Neural cell (in vitro differentiated cells): ENCODE results near the gene DACT2.

ENCODE experiments used
- EP300 ChIP-seq: fragments of 450-650 bp; conservative IDR thresholded peaks from 2 replicates; pipeline ENCODE4 v1.6.1; 2014; ENCODE audit warnings: antibody characterized with exemption, mild to moderate bottlenecking, moderate library complexity; ENCODE audit not compliant: poor library complexity, severe bottlenecking
- EZH2 ChIP-seq: fragments of 200-600, 300-800 bp; shearing (Covaris generic), sonication (generic); IDR thresholded peaks from 2 replicates; pipeline ENCODE4 v1.6.1; 2014; ENCODE audit warnings: antibody characterized with exemption, low read length, borderline replicate concordance, mild to moderate bottlenecking; ENCODE audit not compliant: insufficient read depth, poor library complexity, severe bottlenecking
- POLR2AphosphoS5 ChIP-seq: IDR thresholded peaks from 2 replicates; pipeline ENCODE4 v1.6.1; 2012
- RAD21 ChIP-seq: fragments of 450-650 bp; conservative IDR thresholded peaks from 2 replicates; pipeline ENCODE4 v1.6.1; 2014; ENCODE audit warnings: antibody characterized with exemption, mild to moderate bottlenecking, moderate library complexity
- REST ChIP-seq: IDR thresholded peaks from 2 replicates; pipeline ENCODE4 v1.6.1; 2012; ENCODE audit warnings: borderline replicate concordance
- TF ChIP-seq, protein P1 (sequence below): fragments of 450-650 bp; IDR thresholded peaks from 2 replicates; pipeline ENCODE4 v1.5.1; 2014; ENCODE audit warnings: antibody characterized with exemption, mild to moderate bottlenecking, moderate library complexity; ENCODE audit not compliant: poor library complexity, severe bottlenecking

DNA sequence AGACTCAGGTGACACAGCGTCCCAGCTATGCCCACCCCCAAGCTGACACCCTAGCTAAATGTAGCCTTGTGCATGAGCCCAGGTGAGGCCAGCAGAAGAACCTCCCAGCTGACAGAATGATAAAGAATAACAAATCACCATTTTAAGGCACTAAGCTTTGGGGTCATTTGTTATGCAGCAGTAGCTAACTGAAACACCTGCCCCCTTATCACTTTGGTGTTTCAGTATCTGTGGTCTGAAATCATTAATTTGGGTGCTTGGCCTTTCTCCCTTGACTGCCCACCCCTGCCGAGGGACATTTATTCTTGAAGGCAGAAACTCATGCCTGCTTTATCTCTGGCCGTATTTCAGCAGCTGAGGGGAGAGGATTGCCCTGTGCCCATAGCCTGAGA lies 30.0 kb downstream of the DACT2 start:
- TF ChIP-seq EZH2 (no peak), EP300 (no peak), POLR2AphosphoS5 (no peak), REST (no peak), RAD21 (no peak)
- TF ChIP-seq, protein P1, sequence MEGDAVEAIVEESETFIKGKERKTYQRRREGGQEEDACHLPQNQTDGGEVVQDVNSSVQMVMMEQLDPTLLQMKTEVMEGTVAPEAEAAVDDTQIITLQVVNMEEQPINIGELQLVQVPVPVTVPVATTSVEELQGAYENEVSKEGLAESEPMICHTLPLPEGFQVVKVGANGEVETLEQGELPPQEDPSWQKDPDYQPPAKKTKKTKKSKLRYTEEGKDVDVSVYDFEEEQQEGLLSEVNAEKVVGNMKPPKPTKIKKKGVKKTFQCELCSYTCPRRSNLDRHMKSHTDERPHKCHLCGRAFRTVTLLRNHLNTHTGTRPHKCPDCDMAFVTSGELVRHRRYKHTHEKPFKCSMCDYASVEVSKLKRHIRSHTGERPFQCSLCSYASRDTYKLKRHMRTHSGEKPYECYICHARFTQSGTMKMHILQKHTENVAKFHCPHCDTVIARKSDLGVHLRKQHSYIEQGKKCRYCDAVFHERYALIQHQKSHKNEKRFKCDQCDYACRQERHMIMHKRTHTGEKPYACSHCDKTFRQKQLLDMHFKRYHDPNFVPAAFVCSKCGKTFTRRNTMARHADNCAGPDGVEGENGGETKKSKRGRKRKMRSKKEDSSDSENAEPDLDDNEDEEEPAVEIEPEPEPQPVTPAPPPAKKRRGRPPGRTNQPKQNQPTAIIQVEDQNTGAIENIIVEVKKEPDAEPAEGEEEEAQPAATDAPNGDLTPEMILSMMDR = no peak
